H9 (cell line): ENCODE results near the gene ZFP92. TPM values are rescaled to one million over a fixed set of nuclear protein-coding genes. Genes with fewer than 3 reads are reported as not detected.

Source experiments
- DNase-seq: peaks from one replicate; pipeline ENCODE4 v3.0.0-alpha.2; 2017
- H2AFZ ChIP-seq: one replicate; pipeline ENCODE4 v1.6.1; 2013; ENCODE audit warnings: mild to moderate bottlenecking, low read length, control low read depth, moderate library complexity
- H2AK5ac ChIP-seq: 2 replicates; pipeline ENCODE4 v1.6.1; 2013; ENCODE audit warnings: low read length, control low read depth, mixed read lengths; ENCODE audit not compliant: insufficient read length
- H2BK120ac ChIP-seq: one replicate; pipeline ENCODE4 v1.6.1; 2013; ENCODE audit warnings: low read depth, mild to moderate bottlenecking, low read length, control low read depth, inconsistent platforms; ENCODE audit not compliant: poor library complexity, severe bottlenecking
- H2BK12ac ChIP-seq: 2 replicates; pipeline ENCODE4 v1.6.1; 2013; ENCODE audit warnings: low read length, control low read depth, mixed read lengths, low read depth; ENCODE audit not compliant: insufficient read length
- H2BK15ac ChIP-seq: 2 replicates; pipeline ENCODE4 v1.6.1; 2013; ENCODE audit warnings: low read depth, low read length, control low read depth
- H2BK20ac ChIP-seq: one replicate; pipeline ENCODE4 v1.6.1; 2013; ENCODE audit warnings: low read depth, mild to moderate bottlenecking, low read length, control low read depth, inconsistent platforms; ENCODE audit not compliant: poor library complexity, severe bottlenecking
- H2BK5ac ChIP-seq: 2 replicates; pipeline ENCODE4 v1.6.1; 2013; ENCODE audit warnings: low read length, control low read depth, mixed read lengths; ENCODE audit not compliant: insufficient read length
- H3K14ac ChIP-seq: 2 replicates; pipeline ENCODE4 v1.6.1; 2013; ENCODE audit warnings: low read length, control low read depth; ENCODE audit not compliant: insufficient read depth
- H3K18ac ChIP-seq: 2 replicates; pipeline ENCODE4 v1.6.1; 2013; ENCODE audit warnings: low read depth, mild to moderate bottlenecking, mixed read lengths, low read length, control low read depth; ENCODE audit not compliant: insufficient read length
- H3K23ac ChIP-seq: 2 replicates; pipeline ENCODE4 v1.6.1; 2013; ENCODE audit warnings: low read length, control low read depth, mixed read lengths, low read depth; ENCODE audit not compliant: insufficient read length
- H3K23me2 ChIP-seq: 2 replicates; pipeline ENCODE4 v1.6.1; 2013; ENCODE audit warnings: low read depth, mild to moderate bottlenecking, mixed read lengths, low read length, control low read depth; ENCODE audit not compliant: insufficient read length, poor library complexity, severe bottlenecking
- H3K27ac ChIP-seq: 2 replicates; pipeline ENCODE4 v1.5.1; 2013; ENCODE audit warnings: low read length, control low read depth, mixed read lengths, low read depth; ENCODE audit not compliant: insufficient read length
- H3K27me3 ChIP-seq: 2 replicates; pipeline ENCODE4 v1.6.1; 2013; ENCODE audit warnings: low read length, control low read depth, inconsistent platforms; ENCODE audit not compliant: insufficient read depth
- H3K4ac ChIP-seq: 2 replicates; pipeline ENCODE4 v1.6.1; 2013; ENCODE audit warnings: low read depth, mild to moderate bottlenecking, control low read depth, inconsistent platforms, low read length, moderate library complexity
- H3K4me1 ChIP-seq: 2 replicates; pipeline ENCODE4 v1.6.1; 2013; ENCODE audit warnings: low read length, control low read depth, inconsistent platforms; ENCODE audit not compliant: insufficient read depth
- H3K4me2 ChIP-seq: 2 replicates; pipeline ENCODE4 v1.6.1; 2013; ENCODE audit warnings: low read length, control low read depth, mixed read lengths; ENCODE audit not compliant: insufficient read length, insufficient read depth
- H3K56ac ChIP-seq: 2 replicates; pipeline ENCODE4 v1.6.1; 2013; ENCODE audit warnings: low read depth, mild to moderate bottlenecking, mixed read lengths, low read length, control low read depth; ENCODE audit not compliant: insufficient read length
- H3K79me1 ChIP-seq: 2 replicates; pipeline ENCODE4 v1.6.1; 2013; ENCODE audit warnings: low read depth, mild to moderate bottlenecking, moderate library complexity, low read length, control low read depth, inconsistent platforms; ENCODE audit not compliant: insufficient read depth, poor library complexity, severe bottlenecking
- H3K79me2 ChIP-seq: 2 replicates; pipeline ENCODE4 v1.6.1; 2013; ENCODE audit warnings: low read length, control low read depth, inconsistent platforms; ENCODE audit not compliant: insufficient read depth
- H3K9ac ChIP-seq: 2 replicates; pipeline ENCODE4 v1.6.1; 2013; ENCODE audit warnings: low read length, control low read depth, mixed read lengths; ENCODE audit not compliant: insufficient read length; ENCODE audit errors: extremely low read depth
- H3K9me3 ChIP-seq: one replicate; pipeline ENCODE4 v1.6.1; 2013; ENCODE audit warnings: low read depth, low read length, inconsistent platforms; ENCODE audit not compliant: control insufficient read depth
- H3T11ph ChIP-seq: one replicate; pipeline ENCODE4 v1.6.1; 2013; ENCODE audit warnings: mild to moderate bottlenecking, low read length, control low read depth, inconsistent platforms
- H4K20me1 ChIP-seq: one replicate; pipeline ENCODE4 v1.6.1; 2013; ENCODE audit not compliant: control insufficient read depth, insufficient read length, insufficient read depth
- H4K5ac ChIP-seq: 2 replicates; pipeline ENCODE4 v1.6.1; 2013; ENCODE audit warnings: low read depth, mild to moderate bottlenecking, mixed read lengths, low read length, control low read depth; ENCODE audit not compliant: insufficient read length
- H4K8ac ChIP-seq: replicated peaks from 2 replicates; pipeline ENCODE4 v1.6.1; 2013; ENCODE audit warnings: low read length, control low read depth, mixed read lengths, low read depth; ENCODE audit not compliant: insufficient read length
- H4K91ac ChIP-seq: 2 replicates; pipeline ENCODE4 v1.6.1; 2013; ENCODE audit warnings: low read depth, mild to moderate bottlenecking, moderate library complexity, mixed read lengths, low read length, control low read depth; ENCODE audit not compliant: insufficient read length
- H3K27ac Mint-ChIP-seq, 3 experiments: 2 replicates in 2 of 3; 3 replicates in 1 of 3; pipeline ENCODE4 v1.8.0; 2020 to 2021; ENCODE audit warnings: mixed read lengths in 3 of 3, mild to moderate bottlenecking in 1 of 3, moderate library complexity in 1 of 3
- H3K27me3 Mint-ChIP-seq: 2 replicates; pipeline ENCODE4 v1.8.0; 2021; ENCODE audit warnings: low read depth, mild to moderate bottlenecking, moderate library complexity, mixed read lengths
- H3K36me3 Mint-ChIP-seq, 3 experiments: 2 replicates in 2 of 3; 3 replicates in 1 of 3; pipeline ENCODE4 v1.8.0; 2020 to 2021; ENCODE audit warnings: low read depth in 3 of 3, mixed read lengths in 3 of 3; ENCODE audit not compliant: insufficient read depth in 1 of 3
- H3K4me1 Mint-ChIP-seq, 2 experiments: 2 replicates each; pipeline ENCODE4 v1.8.0; 2020; ENCODE audit warnings: mixed read lengths in 2 of 2
- H3K4me3 Mint-ChIP-seq, 2 experiments: 2 replicates in 1 of 2; 3 replicates in 1 of 2; pipeline ENCODE4 v1.8.0; 2020 to 2021; ENCODE audit warnings: mild to moderate bottlenecking in 2 of 2, mixed read lengths in 2 of 2, moderate library complexity in 1 of 2
- H3K9me3 Mint-ChIP-seq, 2 experiments: 2 replicates in 1 of 2; 3 replicates in 1 of 2; pipeline ENCODE4 v1.8.0; 2020; ENCODE audit warnings: mild to moderate bottlenecking in 2 of 2, mixed read lengths in 2 of 2, moderate library complexity in 1 of 2
- WGBS: extraction: QIAGEN DNeasy Blood & Tissue Kit; methylation state at CpG from one replicate; pipeline ENCODE4 v1.1.7; 2013; ENCODE audit warnings: missing lambda C conversion rate, low lambda C conversion rate, mixed read lengths; ENCODE audit not compliant: insufficient read length; ENCODE audit errors: extremely low coverage; 5-methylcytosine and 5-hydroxymethylcytosine counted together
- total RNA-seq: library from RNA; stranded (reverse); gene quantifications from 2 replicates; pipeline ENCODE4 v1.2.1, GENCODE V29; 2021
- TF ChIP-seq, protein P1 (sequence below): fragments of 200-600 bp; sonication (generic); conservative IDR thresholded peaks from 3 replicates; pipeline ENCODE4 v1.8.0; 2021; ENCODE audit warnings: antibody characterized with exemption, mild to moderate bottlenecking

ZFP92 gene
- total RNA-seq, 1 experiment from 2014 or later, result 0.68 TPM

DNA sequence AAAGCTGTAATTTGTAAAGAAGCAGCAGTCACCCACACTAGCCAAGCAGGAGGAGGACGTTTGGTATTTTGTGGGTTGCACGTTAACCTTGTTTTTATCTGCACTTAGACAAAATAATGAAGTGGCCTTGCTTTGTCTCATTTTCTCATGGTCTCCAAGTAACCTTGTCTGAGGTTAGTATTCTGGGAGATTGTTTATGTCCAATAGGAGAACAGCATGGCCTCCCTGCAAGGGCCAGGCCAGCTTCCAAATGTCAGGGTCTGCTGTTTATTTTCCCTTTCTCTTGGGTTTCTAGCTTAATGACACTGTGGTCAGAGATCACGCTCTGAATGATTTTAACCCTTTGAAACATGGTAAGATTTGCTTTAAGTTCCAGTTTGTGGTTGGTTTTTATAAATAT lies 40.0 kb upstream of the ZFP92 start:
- DNase-seq, result no peak
- Mint-ChIP-seq H3K27me3 (peaks cover 4% of the 10 kb centered on the region), H3K4me1 (peaks cover 0 to 8% of the 10 kb centered on the region in 2 experiments; a peak in 2 of 4 replicates), H3K4me3 (no peak overlapping the region), H3K36me3 (peaks cover 0 to 3% (median 0%) of the 10 kb centered on the region in 3 experiments; a peak in 2 of 7 replicates), H3K9me3 (peaks cover 66 to 79% of the 10 kb centered on the region in 2 experiments), H3K27ac (no peak overlapping the region)
- Histone ChIP-seq H2AFZ (no peak overlapping the region), H3K79me1 (no peaks in the 10 kb centered on the region), H3K9me3 (peaks cover 26% of the 10 kb centered on the region), H4K8ac (no peak overlapping the region), H3K18ac (no peak overlapping the region), H3K56ac (no peak overlapping the region), H3K4me2 (no peak overlapping the region), H4K91ac (no peak overlapping the region), H3K23me2 (no peaks in the 10 kb centered on the region), H2BK20ac (no peak overlapping the region), H3K9ac (no peak overlapping the region), H2BK15ac (no peak overlapping the region), H2BK12ac (no peak overlapping the region), H3K4ac (no peak overlapping the region), H2BK120ac (no peak overlapping the region), H2AK5ac (no peak overlapping the region), H3K14ac (no peak overlapping the region), H3K4me1 (no peaks in the 10 kb centered on the region), H3T11ph (no peak overlapping the region), H3K27ac (no peak overlapping the region), H3K23ac (no peak overlapping the region), H4K5ac (no peak overlapping the region), H3K79me2 (no peaks in the 10 kb centered on the region), H2BK5ac (no peak overlapping the region), H3K27me3 (no peaks in the 10 kb centered on the region), H4K20me1 (no peaks in the 10 kb centered on the region)
- no CpG with 5 or more reads among the region's 3 CpGs for WGBS
- TF ChIP-seq, protein P1, sequence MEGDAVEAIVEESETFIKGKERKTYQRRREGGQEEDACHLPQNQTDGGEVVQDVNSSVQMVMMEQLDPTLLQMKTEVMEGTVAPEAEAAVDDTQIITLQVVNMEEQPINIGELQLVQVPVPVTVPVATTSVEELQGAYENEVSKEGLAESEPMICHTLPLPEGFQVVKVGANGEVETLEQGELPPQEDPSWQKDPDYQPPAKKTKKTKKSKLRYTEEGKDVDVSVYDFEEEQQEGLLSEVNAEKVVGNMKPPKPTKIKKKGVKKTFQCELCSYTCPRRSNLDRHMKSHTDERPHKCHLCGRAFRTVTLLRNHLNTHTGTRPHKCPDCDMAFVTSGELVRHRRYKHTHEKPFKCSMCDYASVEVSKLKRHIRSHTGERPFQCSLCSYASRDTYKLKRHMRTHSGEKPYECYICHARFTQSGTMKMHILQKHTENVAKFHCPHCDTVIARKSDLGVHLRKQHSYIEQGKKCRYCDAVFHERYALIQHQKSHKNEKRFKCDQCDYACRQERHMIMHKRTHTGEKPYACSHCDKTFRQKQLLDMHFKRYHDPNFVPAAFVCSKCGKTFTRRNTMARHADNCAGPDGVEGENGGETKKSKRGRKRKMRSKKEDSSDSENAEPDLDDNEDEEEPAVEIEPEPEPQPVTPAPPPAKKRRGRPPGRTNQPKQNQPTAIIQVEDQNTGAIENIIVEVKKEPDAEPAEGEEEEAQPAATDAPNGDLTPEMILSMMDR, result no peak
